WTC11 (cell line): ENCODE measurements around the gene RENBP.

Source experiments
- CTCF ChIP-seq: fragments of 200-600 bp; IDR thresholded peaks from 2 replicates; pipeline ENCODE4 v1.8.0; 2022; ENCODE audit warnings: antibody characterized with exemption
- NFYB ChIP-seq: sonication (generic); formaldehyde crosslinking; conservative IDR thresholded peaks from 2 replicates; pipeline ENCODE4 v1.8.0; 2022; ENCODE audit warnings: low read depth, missing genetic modification reagents
- ZBTB21 ChIP-seq: sonication (generic); formaldehyde crosslinking; IDR thresholded peaks from 2 replicates; pipeline ENCODE4 v1.8.1; 2023; ENCODE audit warnings: mild to moderate bottlenecking, missing genetic modification reagents, borderline replicate concordance
- ZNF121 ChIP-seq: sonication (generic); formaldehyde crosslinking; IDR thresholded peaks from 2 replicates; pipeline ENCODE4 v1.8.0; 2023; ENCODE audit warnings: missing genetic modification reagents
- TF ChIP-seq, protein P1 (sequence below): sonication (generic); formaldehyde crosslinking; IDR thresholded peaks from 2 replicates; pipeline ENCODE4 v1.8.1; 2023; ENCODE audit warnings: mild to moderate bottlenecking, missing genetic modification reagents, borderline replicate concordance
- TF ChIP-seq, protein P2 (sequence below): sonication (generic); formaldehyde crosslinking; IDR thresholded peaks from 2 replicates; pipeline ENCODE4 v1.8.0; 2022; ENCODE audit warnings: mild to moderate bottlenecking, missing genetic modification reagents

DNA sequence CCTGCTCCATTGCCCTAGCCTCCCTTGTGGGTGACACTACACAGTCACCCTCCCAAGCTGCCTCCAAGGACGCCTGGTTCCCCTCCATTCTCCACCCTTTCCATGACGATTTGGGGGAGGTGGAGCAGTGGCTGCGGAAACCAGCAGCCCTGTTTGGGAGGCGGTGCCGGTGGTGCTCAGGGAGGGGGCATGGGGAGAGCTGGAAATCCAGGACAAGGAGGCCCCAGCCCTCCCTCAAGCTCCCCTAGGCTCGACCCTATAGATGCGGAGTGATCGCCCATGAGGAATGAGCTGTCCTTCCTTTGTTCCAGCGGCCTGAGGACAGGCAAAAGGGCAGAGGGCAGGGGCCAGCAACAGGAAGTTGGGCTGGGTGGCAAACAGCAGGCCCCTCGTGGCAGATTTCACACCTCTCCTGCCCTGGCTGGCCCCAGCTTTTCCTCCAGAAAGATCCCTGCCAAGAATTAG, 3.6 kb upstream of the RENBP start:
- TF ChIP-seq CTCF (no peak), ZNF121 (CRISPR knock-in tag) (no peak), NFYB (no peak), ZBTB21 (CRISPR knock-in tag) (no peak)
- TF ChIP-seq, protein P1, sequence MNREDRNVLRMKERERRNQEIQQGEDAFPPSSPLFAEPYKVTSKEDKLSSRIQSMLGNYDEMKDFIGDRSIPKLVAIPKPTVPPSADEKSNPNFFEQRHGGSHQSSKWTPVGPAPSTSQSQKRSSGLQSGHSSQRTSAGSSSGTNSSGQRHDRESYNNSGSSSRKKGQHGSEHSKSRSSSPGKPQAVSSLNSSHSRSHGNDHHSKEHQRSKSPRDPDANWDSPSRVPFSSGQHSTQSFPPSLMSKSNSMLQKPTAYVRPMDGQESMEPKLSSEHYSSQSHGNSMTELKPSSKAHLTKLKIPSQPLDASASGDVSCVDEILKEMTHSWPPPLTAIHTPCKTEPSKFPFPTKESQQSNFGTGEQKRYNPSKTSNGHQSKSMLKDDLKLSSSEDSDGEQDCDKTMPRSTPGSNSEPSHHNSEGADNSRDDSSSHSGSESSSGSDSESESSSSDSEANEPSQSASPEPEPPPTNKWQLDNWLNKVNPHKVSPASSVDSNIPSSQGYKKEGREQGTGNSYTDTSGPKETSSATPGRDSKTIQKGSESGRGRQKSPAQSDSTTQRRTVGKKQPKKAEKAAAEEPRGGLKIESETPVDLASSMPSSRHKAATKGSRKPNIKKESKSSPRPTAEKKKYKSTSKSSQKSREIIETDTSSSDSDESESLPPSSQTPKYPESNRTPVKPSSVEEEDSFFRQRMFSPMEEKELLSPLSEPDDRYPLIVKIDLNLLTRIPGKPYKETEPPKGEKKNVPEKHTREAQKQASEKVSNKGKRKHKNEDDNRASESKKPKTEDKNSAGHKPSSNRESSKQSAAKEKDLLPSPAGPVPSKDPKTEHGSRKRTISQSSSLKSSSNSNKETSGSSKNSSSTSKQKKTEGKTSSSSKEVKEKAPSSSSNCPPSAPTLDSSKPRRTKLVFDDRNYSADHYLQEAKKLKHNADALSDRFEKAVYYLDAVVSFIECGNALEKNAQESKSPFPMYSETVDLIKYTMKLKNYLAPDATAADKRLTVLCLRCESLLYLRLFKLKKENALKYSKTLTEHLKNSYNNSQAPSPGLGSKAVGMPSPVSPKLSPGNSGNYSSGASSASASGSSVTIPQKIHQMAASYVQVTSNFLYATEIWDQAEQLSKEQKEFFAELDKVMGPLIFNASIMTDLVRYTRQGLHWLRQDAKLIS (CRISPR knock-in tag), result no peak
- TF ChIP-seq, protein P2, sequence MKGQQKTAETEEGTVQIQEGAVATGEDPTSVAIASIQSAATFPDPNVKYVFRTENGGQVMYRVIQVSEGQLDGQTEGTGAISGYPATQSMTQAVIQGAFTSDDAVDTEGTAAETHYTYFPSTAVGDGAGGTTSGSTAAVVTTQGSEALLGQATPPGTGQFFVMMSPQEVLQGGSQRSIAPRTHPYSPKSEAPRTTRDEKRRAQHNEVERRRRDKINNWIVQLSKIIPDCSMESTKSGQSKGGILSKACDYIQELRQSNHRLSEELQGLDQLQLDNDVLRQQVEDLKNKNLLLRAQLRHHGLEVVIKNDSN (CRISPR knock-in tag), result no peak
